DOHH2 (cell line): ENCODE measurements around the gene PTCHD1.

Source experiments
- EZH2phosphoT487 ChIP-seq: fragments of 200-600 bp; sonication (generic); IDR thresholded peaks from 2 replicates; pipeline ENCODE4 v1.6.1; 2017; ENCODE audit warnings: borderline replicate concordance, mild to moderate bottlenecking, antibody characterized with exemption, low read length, moderate library complexity, mixed read lengths
- TF ChIP-seq, protein P1 (sequence below): fragments of 200-600 bp; sonication (generic); IDR thresholded peaks from one replicate; pipeline ENCODE4 v1.5.1; 2014; ENCODE audit warnings: antibody characterized with exemption, mild to moderate bottlenecking, low read depth, low read length; ENCODE audit not compliant: poor library complexity, severe bottlenecking

DNA sequence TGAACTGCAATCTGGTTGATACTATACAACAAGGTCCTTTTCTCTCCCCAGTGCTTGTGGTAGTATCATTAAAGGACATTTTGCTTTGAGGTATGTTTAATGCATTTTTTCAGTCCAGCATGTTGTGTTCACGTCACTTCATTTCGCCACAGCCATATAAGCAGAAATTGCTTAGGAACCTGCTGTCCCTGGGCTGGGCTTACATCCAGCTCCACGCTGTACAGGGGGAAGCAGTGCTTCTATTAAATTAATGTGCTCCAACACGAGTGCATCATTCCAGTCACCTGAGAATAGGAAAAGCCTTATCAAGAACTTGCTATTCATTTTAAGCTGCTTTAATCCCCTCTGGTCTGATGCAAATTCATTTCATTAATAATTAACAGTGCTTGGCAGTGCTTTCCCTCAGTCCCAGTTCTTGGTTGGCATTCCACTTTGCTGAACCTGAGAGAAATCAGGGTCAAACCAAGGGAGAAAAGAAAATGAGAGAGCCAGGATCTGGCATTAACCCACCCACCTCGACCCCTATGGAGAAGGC lies 47.4 kb upstream of the PTCHD1 start:
- TF ChIP-seq, protein P1, sequence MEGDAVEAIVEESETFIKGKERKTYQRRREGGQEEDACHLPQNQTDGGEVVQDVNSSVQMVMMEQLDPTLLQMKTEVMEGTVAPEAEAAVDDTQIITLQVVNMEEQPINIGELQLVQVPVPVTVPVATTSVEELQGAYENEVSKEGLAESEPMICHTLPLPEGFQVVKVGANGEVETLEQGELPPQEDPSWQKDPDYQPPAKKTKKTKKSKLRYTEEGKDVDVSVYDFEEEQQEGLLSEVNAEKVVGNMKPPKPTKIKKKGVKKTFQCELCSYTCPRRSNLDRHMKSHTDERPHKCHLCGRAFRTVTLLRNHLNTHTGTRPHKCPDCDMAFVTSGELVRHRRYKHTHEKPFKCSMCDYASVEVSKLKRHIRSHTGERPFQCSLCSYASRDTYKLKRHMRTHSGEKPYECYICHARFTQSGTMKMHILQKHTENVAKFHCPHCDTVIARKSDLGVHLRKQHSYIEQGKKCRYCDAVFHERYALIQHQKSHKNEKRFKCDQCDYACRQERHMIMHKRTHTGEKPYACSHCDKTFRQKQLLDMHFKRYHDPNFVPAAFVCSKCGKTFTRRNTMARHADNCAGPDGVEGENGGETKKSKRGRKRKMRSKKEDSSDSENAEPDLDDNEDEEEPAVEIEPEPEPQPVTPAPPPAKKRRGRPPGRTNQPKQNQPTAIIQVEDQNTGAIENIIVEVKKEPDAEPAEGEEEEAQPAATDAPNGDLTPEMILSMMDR = no peak
- TF ChIP-seq EZH2phosphoT487 = no peak
